HL-60 (cell line): Measurements from ENCODE around the gene FSTL5.

ENCODE experiments used
- POLR2AphosphoS5 ChIP-seq: IDR thresholded peaks from 2 replicates; pipeline ENCODE4 v1.6.1; 2012; ENCODE audit warnings: low read depth
- SPI1 ChIP-seq: IDR thresholded peaks from 2 replicates; pipeline ENCODE4 v1.6.1; 2012; ENCODE audit warnings: low read depth, mild to moderate bottlenecking, borderline replicate concordance
- TF ChIP-seq, protein P1 (sequence below): IDR thresholded peaks from one replicate; pipeline ENCODE4 v1.5.1; 2011; ENCODE audit warnings: low read length, control low read depth, inconsistent platforms; ENCODE audit not compliant: insufficient read depth
- TF ChIP-seq, protein P2 (sequence below): IDR thresholded peaks from 2 replicates; pipeline ENCODE4 v1.6.1; 2012; ENCODE audit warnings: low read depth; ENCODE audit not compliant: insufficient replicate concordance

DNA sequence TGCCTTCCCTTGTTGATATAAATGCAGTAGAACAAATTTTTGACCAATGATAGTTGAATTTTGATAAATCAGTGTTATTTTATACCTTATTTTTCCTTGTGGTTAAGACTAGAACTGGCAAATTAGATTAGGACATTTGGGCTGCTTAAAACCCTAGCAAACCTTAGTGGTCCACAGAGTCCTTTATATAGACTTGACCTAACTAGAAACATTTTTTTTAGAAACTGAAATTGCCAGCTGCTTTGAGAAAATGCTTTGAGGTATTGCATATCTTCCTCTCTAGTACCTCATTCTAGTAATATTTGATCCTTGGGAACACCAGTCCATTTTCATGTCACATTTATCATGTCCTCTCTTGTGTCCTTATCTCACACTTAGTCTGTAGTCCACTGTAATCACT, 580.3 kb downstream of the FSTL5 start:
- TF ChIP-seq, protein P1, sequence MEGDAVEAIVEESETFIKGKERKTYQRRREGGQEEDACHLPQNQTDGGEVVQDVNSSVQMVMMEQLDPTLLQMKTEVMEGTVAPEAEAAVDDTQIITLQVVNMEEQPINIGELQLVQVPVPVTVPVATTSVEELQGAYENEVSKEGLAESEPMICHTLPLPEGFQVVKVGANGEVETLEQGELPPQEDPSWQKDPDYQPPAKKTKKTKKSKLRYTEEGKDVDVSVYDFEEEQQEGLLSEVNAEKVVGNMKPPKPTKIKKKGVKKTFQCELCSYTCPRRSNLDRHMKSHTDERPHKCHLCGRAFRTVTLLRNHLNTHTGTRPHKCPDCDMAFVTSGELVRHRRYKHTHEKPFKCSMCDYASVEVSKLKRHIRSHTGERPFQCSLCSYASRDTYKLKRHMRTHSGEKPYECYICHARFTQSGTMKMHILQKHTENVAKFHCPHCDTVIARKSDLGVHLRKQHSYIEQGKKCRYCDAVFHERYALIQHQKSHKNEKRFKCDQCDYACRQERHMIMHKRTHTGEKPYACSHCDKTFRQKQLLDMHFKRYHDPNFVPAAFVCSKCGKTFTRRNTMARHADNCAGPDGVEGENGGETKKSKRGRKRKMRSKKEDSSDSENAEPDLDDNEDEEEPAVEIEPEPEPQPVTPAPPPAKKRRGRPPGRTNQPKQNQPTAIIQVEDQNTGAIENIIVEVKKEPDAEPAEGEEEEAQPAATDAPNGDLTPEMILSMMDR = no peak
- TF ChIP-seq SPI1 (no peak), POLR2AphosphoS5 (no peak)
- TF ChIP-seq, protein P2, sequence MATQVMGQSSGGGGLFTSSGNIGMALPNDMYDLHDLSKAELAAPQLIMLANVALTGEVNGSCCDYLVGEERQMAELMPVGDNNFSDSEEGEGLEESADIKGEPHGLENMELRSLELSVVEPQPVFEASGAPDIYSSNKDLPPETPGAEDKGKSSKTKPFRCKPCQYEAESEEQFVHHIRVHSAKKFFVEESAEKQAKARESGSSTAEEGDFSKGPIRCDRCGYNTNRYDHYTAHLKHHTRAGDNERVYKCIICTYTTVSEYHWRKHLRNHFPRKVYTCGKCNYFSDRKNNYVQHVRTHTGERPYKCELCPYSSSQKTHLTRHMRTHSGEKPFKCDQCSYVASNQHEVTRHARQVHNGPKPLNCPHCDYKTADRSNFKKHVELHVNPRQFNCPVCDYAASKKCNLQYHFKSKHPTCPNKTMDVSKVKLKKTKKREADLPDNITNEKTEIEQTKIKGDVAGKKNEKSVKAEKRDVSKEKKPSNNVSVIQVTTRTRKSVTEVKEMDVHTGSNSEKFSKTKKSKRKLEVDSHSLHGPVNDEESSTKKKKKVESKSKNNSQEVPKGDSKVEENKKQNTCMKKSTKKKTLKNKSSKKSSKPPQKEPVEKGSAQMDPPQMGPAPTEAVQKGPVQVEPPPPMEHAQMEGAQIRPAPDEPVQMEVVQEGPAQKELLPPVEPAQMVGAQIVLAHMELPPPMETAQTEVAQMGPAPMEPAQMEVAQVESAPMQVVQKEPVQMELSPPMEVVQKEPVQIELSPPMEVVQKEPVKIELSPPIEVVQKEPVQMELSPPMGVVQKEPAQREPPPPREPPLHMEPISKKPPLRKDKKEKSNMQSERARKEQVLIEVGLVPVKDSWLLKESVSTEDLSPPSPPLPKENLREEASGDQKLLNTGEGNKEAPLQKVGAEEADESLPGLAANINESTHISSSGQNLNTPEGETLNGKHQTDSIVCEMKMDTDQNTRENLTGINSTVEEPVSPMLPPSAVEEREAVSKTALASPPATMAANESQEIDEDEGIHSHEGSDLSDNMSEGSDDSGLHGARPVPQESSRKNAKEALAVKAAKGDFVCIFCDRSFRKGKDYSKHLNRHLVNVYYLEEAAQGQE = no peak
